RCC 7860 (cell line): ENCODE data around the gene CDK16.
A peak's percentile ranks its signal among the peaks of the same experiment; 100 is the strongest.

ENCODE experiments used
- DNase-seq: peaks from one replicate; pipeline ENCODE4 v3.0.0-alpha.2; 2015; ENCODE audit warnings: low spot score
- FAIRE-seq: peaks from 2 replicates; lab custom pipeline; 2012; peaks lifted over from hg19 to GRCh38; lab: Jason Lieb, UNC

Gene CDK16

DNA sequence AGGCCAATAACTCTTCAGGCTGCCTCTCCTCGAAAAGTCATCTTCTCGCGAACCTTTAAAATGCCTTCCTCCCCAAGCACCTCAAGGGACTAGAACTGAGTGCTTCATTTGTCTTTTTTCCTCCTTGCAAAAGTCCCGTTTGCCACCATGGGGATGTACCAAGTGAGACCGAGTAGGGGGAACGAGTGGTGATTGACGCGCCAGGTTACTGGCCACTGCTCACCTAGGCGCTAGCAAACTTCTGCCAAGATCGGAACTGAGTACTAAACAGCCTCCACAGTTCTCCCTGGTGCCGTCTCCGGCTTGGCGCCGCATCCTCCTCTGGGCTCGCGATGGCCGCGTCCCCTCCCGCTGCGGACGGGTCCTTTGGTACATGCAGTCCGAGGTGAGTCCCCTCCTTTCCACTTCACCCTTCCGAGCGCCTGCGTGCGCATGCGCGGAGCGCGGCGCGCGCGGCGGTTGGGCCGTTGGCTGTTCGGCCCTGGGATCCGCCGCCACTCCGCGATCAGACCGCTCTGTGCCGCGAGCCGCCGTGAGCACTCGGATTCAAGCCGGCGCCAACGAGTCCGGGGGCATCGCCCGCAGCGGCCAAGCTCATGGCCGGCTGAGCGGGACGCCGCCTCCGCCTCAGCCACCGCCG is at the start of gene CDK16:
TSS of gene CDK16 (plus strand) at position 402 of the 640 bp plus-strand sequence. CDS start 4,877 bp downstream, outside the sequence.
- DNase-seq (peak; percentile 65), FAIRE-seq (no peak)

DNA sequence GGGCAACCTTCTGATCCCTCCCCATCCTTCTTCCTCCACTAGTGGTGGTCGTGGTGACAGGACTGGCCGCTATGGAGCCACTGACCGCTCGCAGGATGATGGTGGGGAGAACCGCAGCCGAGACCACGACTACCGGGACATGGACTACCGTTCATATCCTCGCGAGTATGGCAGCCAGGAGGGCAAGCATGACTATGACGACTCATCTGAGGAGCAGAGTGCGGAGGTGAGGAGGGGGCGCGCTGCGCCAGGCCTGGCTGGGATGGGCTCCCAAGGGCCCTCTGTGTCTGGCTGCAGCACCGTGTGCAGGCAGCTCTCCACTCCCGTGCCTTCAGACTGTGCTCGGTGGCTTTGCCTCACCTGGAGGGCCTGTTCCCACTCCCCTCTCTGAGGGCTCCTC is 49.2 kb upstream of the CDK16 start:
- FAIRE-seq = no peak

DNA sequence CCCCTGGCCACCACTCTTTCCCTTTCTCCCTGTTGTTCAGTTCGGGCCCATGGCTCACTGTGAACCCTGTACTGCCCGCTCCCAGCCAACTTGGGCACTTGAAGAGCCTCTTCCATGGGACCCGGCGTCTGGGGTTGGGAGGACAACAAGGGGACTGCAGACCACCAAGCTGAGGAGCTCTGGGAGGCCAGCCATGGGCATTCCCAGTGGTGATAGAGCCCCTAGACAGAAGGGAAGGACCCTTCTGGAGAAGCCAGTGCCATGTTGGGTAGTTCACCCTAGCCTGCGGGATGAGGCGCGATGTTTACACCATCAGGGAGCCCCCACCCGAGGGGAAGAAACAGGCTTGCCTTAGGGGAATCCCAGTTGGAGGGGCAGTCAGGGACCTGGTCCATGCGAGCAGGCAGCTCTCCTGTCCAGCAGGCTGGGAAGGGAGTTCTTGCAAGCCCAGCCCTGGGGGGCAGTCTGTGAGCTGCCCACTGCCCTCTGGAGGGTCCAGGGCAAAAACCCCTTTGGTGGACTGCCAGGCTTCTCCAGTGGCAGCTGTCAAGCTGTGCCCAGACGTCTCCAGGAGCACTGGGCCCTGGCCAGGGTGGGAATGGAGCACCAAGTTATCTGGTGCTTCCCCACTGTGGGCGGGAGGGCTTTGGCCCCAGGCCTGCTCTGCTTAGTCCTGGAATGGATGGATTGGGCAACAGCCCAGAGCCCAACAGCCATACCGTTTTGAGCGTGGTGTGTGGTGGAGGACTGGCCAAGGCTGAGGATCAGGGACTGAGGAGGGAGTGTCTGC is 48.6 kb upstream of the CDK16 start:
- no peak for DNase-seq
- no peak for FAIRE-seq

More for the DNA sequence above, 49.2 kb upstream of the CDK16 start:
- no peak for DNase-seq

- DNase-seq = no peak
- FAIRE-seq = no peak
Observed at GRCh38 chrX:47170861-47171692, 47.4 kb upstream of the CDK16 start.

GRCh38 chrX:47171996-47172395 is 46.5 kb upstream of the CDK16 start:
- DNase-seq (no peak), FAIRE-seq (no peak)

GRCh38 chrX:47172549-47172948 is 45.9 kb upstream of the CDK16 start:
- DNase-seq = no peak
- FAIRE-seq = no peak

DNA sequence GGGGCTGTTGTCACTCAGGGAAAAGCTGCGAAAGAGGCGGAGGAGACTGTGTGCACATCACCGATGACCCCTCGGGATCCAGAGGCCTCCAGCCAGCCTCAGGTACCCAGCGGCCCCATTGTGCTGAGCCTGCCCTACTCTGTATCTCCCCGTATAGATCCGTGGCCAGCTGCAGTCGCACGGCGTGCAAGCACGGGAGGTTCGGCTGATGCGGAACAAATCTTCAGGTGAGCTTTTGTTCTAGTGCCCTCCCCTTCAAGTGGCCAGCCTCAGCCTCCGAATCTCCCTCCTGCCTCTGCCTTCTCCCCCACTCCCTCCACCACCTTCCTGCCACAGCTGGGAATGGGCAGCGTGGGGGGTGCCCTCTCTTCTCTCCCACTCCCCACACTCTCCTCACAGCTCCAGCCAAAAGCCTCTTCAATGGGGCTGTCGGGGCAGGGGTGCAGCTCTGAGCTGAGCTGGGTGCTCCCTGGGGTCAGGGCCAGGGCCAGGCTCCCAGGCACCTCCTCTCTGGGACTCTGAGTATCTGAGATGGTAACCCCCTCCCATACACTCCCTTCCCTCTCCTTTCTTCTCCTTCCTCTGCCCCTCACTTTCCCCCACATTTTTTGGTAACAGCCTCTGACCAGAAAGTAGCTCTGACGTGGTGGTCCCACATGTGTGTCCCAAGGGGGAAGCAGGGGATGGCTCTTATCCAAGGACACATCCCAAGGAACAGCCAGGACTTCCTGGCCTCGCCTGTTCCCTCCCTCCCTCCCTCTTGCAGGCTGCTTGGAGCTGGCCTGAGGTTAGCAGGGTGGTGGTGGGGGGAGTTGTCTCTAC is 45.3 kb upstream of the CDK16 start:
- no peak for DNase-seq
- no peak for FAIRE-seq

GRCh38 chrX:47174376-47174775 is 44.1 kb upstream of the CDK16 start:
- no peak for FAIRE-seq

DNA sequence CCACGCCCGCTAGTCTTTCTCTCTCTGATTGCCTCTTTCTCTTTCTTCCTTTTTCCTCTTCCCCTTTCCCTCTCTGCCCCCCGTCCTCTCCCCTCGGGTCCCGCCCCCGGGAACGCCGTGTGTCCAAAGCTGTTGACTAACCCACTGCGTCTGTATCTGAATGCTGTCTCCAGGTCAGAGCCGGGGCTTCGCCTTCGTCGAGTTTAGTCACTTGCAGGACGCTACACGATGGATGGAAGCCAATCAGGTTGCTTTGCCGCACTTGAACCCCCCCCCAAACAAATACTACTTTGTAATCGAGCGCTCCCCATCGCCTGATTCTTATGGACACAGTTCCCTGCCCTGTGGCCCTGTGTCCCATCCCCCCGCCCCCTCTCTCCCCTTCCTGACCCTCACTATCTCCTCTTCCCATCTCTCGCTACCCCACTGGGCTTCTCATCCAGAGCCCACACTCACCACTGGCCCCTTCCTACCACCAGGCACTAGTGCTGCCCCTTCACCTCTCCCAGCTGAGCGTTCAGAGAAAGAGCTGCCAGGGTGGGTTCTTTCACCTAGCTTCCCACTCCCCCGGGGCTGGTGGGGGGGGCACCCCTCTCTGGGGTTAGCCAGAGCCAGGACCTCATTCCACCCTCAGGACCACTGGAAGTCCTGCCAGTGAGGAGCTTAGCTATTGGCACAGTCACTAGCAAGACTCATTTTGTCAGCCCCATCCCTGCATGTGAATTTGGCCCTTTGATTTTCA is 43.5 kb upstream of the CDK16 start:
- no peak for FAIRE-seq
- no peak for DNase-seq

More at GRCh38 chrX:47174376-47174775, 44.1 kb upstream of the CDK16 start:
- no peak for DNase-seq

DNA sequence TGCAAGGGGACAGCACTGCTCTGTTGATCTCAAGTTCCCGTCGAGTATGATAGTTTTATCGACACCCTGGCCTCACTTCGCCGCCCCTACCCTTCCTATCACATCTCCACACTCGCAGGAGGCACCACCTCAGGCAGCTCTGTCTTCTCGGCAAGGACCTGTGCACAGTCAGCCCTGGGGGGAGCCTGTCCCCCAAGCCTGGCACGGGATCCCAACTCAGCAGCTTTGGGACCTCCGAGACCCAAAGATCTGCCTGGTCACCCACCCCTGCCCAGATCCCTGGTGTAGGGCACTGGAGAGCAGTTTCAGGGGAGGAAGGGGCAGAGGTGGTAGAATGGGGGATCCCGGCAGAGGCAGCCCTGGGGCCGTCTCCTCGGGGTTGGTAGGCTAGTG is 42.9 kb upstream of the CDK16 start:
- DNase-seq = no peak

DNA sequence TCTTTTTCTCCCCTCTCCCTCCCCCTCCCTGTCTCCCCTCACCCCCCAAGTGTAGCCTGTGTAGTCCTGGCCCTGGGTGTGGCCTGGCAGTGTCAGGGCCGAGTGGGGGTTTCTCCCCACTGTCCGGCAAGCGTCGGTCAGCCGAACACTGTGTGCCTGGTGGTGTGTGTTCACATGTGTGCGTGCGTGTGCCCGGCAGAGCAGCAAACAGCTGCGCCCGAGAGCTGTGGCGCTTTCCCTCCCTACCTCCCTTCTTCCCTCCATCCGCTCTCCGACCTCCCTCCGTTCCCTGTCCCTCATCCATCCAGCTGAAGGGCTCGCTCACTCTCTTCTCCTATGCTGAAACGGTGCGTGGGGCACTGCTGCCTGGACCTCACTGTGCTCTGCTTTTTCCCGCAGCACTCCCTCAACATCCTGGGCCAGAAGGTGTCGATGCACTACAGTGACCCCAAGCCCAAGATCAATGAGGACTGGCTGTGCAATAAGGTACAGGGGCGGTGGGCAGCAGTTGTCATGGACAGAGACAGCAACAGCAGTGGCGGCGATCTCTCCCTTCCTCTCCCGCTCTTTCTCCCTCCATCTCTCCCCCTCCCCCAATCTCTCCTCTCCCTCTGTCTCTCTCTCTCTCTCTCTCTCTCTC is 42.3 kb upstream of the CDK16 start:
- no peak for FAIRE-seq

More for the DNA sequence above, 42.9 kb upstream of the CDK16 start:
- no peak for FAIRE-seq

DNA sequence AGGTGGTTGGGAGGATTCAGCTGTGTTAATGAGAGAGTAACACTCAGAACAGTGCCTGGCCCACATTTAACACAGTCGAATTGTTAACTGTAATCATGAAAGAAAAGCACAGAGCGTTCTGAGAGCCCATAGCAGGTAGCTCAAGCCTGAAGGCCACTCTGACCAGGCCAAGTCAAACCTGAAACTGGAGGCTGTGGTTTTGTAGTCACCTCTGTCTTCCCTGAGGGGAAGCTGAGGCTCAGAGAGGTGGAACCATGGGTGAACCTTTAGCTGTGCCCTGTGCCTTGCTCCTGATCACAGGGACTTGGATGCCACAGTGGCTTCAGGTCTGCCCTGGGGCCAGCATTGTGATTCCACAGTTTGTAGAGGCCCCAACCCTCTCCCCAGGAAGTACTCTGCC is 41.4 kb upstream of the CDK16 start:
- FAIRE-seq (no peak), DNase-seq (no peak)

More for the DNA sequence above, 42.3 kb upstream of the CDK16 start:
- no peak for DNase-seq

GRCh38 chrX:47178337-47178736 is 40.1 kb upstream of the CDK16 start:
- DNase-seq (no peak), FAIRE-seq (no peak)

- DNase-seq = no peak
- FAIRE-seq = no peak
Observed at GRCh38 chrX:47179221-47179927, 39.1 kb upstream of the CDK16 start.

DNA sequence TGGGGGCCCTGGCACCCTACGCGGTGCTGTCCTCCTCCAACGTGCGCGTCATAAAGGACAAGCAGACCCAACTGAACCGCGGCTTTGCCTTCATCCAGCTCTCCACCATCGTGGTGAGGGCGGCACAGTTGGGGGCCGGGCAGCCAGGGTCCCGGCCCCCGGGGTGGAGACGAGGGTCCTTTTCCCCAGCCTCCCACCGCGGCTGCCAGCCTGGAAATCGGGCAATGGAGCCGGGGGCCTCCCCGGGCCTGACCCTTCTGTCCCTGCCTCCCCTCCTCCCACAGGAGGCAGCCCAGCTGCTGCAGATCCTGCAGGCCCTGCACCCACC is 38.6 kb upstream of the CDK16 start:
- FAIRE-seq = no peak

DNA sequence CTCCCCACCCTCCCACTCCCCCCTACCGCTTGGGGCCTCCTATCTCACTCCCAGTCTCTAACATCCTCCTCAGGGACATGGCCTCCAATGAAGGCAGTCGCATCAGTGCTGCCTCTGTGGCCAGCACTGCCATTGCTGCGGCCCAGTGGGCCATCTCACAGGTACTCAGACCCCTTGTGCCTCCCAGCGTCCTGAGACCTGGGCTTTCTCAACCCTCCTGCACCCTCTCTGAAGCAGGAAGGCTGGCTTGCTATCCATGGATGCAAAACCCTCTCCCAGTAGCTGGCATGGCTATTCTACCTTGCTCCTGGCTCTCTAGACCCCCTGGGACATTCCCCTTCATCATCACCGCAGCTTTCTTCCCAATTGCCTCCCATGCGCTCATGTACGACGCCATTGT is 38.1 kb upstream of the CDK16 start:
- no peak for DNase-seq
- FAIRE-seq = no peak

More for the DNA sequence above, 38.6 kb upstream of the CDK16 start:
- no peak for DNase-seq

DNA sequence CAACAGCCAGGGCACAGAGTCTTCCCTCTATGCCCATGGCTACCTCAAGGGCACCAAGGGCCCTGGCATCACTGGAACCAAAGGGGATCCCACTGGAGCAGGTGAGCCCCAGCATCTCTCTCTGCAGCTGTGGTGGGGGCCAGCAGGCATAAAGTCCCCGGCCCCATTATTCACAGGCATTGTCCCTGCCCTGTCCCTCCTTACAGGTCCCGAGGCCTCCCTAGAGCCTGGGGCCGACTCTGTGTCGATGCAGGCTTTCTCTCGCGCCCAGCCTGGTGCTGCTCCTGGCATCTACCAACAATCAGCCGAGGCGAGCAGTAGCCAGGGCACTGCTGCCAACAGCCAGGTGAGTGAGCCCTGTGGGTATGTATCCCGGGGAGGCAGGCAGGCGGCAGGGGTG is 37.2 kb upstream of the CDK16 start:
- no peak for DNase-seq

GRCh38 chrX:47182106-47182700 is 36.3 kb upstream of the CDK16 start:
- FAIRE-seq = no peak
- no peak for DNase-seq

More for the DNA sequence above, 37.2 kb upstream of the CDK16 start:
- no peak for FAIRE-seq
